Cardiac fibroblast (primary cell): ENCODE results near the gene STXBP5L.
"Not testable (repeated sequence)": the region's sequence is repeated elsewhere in the genome, so short reads cannot be mapped to it uniquely, and the experiment has no call there.

Source experiments
- DNase-seq, 2 donors: peaks; one replicate each; pipeline versions ENCODE4 v3.0.0 to v3.0.0-alpha.2; 2010; ENCODE audit warnings: low read depth in 2 of 2
- H3K4me3 ChIP-seq, 2 donors: replicated peaks in 1 of 2; 1 replicate in 1 of 2; 2 replicates in 1 of 2; pipeline ENCODE4 v1.5.1; 2011; ENCODE audit warnings: low read depth in 2 of 2, low read length in 2 of 2, mild to moderate bottlenecking in 2 of 2, moderate library complexity in 1 of 2
- TF ChIP-seq, protein P1 (sequence below): IDR thresholded peaks from one replicate; pipeline ENCODE4 v1.5.1; 2011; ENCODE audit warnings: low read depth, mild to moderate bottlenecking, low read length, inconsistent platforms

STXBP5L gene

DNA sequence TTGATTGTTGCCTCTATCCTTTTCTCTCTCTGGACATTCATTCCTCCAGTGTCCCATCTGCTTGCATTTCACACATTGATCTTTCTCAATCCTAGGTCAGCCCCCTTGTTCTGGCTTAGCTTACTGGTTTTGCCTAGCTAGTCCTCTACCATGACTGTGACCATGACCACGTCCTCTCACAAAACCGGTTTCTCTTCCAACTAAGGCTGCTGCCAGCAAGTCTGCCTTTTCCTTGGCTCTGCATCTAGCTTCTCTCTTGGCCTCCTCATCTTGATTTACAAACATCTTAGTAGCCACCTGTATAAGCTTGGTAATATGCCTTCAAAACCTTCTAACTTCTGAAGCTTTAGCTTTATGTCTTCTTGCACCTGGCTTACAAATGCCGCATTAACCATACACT is 167.2 kb downstream of the STXBP5L start:
- DNase-seq = no peak
- H3K4me3 ChIP-seq = no peak overlapping the region

DNA sequence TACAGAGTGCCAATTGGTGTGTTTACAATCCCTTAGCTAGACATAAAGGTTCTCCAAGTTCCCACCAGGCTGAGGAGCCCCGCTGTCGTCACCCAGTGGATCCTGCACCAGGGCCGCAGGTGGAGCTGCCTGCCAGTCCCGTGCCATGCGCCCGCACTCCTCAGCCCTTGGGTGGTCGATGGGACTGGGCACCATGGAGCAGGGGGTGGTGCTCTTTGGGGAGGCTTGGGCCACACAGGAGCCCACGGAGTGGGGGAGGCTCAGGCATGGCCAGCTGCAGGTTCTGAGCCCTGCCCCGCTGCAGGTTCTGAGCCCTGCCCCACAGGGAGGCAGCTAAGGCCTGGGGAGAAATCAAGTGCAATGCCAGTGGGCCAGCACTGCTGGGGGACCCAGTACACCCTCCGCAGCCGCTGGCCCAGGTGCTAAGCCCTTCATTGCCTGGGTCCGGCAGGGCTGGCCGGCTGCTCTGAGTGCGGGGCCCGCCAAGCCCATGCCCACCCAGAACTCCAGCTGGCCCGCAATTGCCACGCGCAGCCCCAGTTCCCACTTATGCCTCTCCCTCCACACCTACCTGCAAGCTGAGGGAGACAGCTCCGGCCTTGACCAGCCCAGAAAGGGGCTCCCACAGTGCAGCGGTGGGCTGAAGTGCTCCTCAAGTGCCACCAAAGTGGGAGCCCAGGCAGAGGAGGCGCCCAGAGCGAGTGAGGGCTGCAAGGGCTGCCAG is 170.5 kb downstream of the STXBP5L start:
- H3K4me3 ChIP-seq, DNase-seq: not testable (repeated sequence)

More for the DNA sequence above, 167.2 kb downstream of the STXBP5L start:
- TF ChIP-seq, protein P1, sequence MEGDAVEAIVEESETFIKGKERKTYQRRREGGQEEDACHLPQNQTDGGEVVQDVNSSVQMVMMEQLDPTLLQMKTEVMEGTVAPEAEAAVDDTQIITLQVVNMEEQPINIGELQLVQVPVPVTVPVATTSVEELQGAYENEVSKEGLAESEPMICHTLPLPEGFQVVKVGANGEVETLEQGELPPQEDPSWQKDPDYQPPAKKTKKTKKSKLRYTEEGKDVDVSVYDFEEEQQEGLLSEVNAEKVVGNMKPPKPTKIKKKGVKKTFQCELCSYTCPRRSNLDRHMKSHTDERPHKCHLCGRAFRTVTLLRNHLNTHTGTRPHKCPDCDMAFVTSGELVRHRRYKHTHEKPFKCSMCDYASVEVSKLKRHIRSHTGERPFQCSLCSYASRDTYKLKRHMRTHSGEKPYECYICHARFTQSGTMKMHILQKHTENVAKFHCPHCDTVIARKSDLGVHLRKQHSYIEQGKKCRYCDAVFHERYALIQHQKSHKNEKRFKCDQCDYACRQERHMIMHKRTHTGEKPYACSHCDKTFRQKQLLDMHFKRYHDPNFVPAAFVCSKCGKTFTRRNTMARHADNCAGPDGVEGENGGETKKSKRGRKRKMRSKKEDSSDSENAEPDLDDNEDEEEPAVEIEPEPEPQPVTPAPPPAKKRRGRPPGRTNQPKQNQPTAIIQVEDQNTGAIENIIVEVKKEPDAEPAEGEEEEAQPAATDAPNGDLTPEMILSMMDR = no peak

DNA sequence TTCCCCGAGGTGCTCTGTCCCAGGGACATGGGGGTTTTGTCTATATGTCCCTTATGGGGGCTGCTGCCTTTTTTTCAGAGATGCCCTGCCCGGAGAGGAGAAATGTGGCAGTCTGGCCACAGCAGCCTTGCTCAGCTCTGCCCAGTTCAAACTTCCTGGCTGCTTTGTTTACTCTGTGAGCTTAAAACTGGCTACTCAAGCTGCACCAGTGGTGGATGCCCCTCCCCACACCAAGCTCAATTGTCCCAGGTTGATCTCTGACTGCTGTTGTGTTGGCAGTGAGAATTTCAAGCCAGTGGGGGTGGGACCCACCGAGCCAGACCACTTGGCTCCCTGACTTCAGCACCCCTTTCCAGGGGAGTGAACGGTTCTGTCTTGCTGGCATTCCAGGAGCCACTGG is 188.9 kb downstream of the STXBP5L start:
- no peak for DNase-seq
- TF ChIP-seq, protein P1 = no peak
- no peak overlapping the region for H3K4me3 ChIP-seq

DNA sequence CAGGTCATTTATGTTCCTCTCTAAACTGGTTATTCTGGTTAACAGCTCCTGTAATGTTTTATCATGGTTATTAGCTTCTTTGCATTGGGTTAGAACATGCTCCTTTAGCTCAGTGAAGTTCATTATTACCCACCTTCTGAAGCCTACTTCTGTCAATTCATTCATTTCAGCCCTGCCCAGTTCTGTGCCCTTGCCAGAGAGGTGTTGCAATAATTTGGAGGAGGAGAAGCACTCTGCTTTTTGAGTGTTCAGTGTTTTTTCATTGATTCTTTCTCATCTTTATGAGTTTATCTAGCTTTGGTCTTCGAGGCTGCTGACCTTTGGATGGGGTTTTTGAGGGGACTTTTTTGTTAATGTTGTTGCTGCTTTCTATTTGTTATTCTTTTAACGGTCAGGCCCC is 203.1 kb downstream of the STXBP5L start:
- not testable (repeated sequence) for H3K4me3 ChIP-seq
- DNase-seq = peak in 1 of 2 donors; percentile 1

DNA sequence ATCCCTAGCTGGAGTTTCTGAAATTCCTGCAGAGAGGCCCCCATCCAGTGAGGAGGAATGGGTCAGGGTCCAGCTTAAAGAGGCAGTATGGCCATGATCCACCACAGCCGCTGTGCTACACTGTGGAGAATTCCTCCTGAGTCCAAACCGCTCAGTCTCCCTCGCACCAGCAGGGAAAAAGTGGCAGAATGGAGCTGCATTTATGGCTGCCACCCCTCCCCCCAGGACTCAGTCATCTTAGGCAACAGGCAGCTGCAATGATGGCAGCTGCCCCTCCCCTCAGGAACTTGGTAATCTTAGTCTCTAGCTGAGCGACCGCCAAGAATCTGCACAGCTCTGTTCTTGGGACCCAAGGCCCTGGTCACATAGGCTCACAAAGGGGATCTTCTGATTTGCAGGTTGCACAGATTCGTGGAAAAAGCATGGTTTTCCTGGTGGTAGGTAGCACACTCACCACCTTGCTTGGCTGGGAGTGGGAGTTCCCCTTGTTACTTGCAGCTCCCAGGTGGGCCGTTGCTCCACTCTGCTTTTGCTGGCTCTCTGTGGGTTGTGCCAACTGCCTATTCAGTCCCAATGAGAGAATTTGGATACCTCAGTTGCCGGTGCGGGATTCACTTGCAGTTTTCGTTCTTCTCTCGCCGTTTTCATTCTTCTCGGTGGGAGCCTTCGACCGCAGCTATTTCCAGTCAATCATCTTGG is 204.1 kb downstream of the STXBP5L start:
- H3K4me3 ChIP-seq = no peak overlapping the region
- no peak for DNase-seq
- TF ChIP-seq, protein P1 = no peak

DNA sequence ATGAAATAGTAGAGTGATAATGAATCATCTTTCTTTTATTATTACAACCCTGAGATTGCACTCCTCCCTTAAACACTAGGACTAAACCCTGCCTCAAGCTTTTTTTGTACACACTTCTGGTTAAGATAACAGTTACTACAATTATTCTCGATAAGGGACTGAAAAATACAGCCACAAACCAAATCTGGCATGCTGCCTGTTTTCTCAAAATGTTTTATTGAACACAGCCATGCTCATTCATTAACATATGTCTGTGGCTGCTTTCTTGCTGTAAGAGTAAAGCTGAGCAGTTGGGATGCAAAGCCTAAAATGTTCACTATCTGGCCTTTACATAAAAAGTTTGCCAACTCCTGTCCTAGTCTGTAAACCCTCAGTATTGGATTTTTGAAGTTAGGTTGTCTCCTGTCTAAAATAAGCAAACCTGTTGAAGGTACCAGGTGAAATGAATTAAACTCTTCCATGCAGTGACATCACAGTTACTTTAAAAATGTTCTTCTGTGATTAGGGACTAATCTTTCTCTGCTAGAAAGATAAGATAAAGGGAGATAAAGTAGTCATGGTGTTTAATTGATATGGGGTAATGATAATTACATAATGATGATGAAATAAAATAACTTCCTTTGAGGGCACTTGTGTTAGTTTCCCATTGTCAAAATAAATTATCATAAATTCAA is 218.2 kb downstream of the STXBP5L start:
- TF ChIP-seq, protein P1 = no peak
- H3K4me3 ChIP-seq = no peak overlapping the region

DNA sequence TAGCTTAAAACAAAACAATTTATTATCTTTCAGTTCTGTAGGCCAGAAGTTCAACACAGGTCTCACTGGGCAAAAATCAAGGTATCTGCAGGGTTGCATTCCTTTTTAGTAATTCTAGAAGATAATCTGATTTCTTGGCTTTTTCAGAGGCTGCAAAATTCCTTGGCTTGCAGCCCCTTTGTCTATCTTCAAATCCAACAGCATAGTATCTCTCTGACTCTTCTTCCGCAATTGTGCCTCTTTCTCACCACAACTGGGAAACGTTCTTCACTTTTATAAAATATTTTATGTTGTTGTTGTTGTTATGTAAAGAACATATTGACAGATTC is 218.7 kb downstream of the STXBP5L start:
- DNase-seq = no peak
- H3K4me3 ChIP-seq = no peak overlapping the region
- TF ChIP-seq, protein P1 = no peak

More for the DNA sequence above, 218.2 kb downstream of the STXBP5L start:
- DNase-seq = no peak
